OCI-LY7 (cell line): Measurements from ENCODE around the gene THEM5. TPM values are rescaled to one million over a fixed set of nuclear protein-coding genes. Genes with fewer than 3 reads are reported as not detected.

Source experiments
- BruUV-seq: library from RNA; stranded (reverse); fragments of 400-500 nt; replicated peaks from 2 replicates; lab custom pipeline; 2021; lab: Mats Ljungman, UMichigan
- CTCF ChIA-PET: fragments of 300-600 bp; sonication (Branson Sonifier 250); formaldehyde crosslinking; loops from one replicate; lab custom pipeline; 2022; ENCODE audit warnings: antibody characterized with exemption; ENCODE audit not compliant: unreplicated experiment; lab: Charles Lee
- POLR2A ChIA-PET: fragments of 300-600 bp; sonication (Branson Sonifier 250); formaldehyde crosslinking; loops from one replicate; lab custom pipeline; 2022; ENCODE audit warnings: antibody characterized with exemption; lab: Charles Lee
- DNase-seq: peaks from one replicate; pipeline ENCODE4 v3.0.0-alpha.2; 2015; ENCODE audit warnings: low spot score
- H2AFZ ChIP-seq: fragments of 200-600 bp; sonication (generic), shearing (Covaris generic); 2 replicates; pipeline ENCODE4 v1.6.1; 2014; ENCODE audit warnings: mild to moderate bottlenecking, antibody characterized with exemption, low read length, moderate library complexity
- H3K27ac ChIP-seq: fragments of 200-600 bp; sonication (generic); 2 replicates; pipeline ENCODE4 v1.5.1; 2014; ENCODE audit warnings: mixed run types, low read depth, mild to moderate bottlenecking, moderate library complexity, low read length, inconsistent platforms; ENCODE audit not compliant: poor library complexity, severe bottlenecking
- H3K36me3 ChIP-seq: fragments of 200-600 bp; sonication (generic); 2 replicates; pipeline ENCODE4 v1.6.1; 2014; ENCODE audit warnings: mild to moderate bottlenecking, antibody characterized with exemption, low read length, moderate library complexity, mixed read lengths; ENCODE audit not compliant: insufficient read depth
- H3K4me1 ChIP-seq: fragments of 200-600 bp; sonication (generic); 2 replicates; pipeline ENCODE4 v1.5.1; 2014; ENCODE audit warnings: mild to moderate bottlenecking, low read length; ENCODE audit not compliant: insufficient read depth, poor library complexity, severe bottlenecking
- H3K4me2 ChIP-seq: fragments of 200-600 bp; sonication (generic); 2 replicates; pipeline ENCODE4 v1.6.1; 2014; ENCODE audit warnings: mild to moderate bottlenecking, low read length
- H3K4me3 ChIP-seq: fragments of 200-600 bp; sonication (generic); 2 replicates; pipeline ENCODE4 v1.5.1; 2014; ENCODE audit warnings: mild to moderate bottlenecking, low read depth, low read length; ENCODE audit not compliant: poor library complexity, severe bottlenecking
- H3K79me2 ChIP-seq: fragments of 200-600 bp; sonication (generic); 2 replicates; pipeline ENCODE4 v1.6.1; 2016; ENCODE audit warnings: low read depth, mild to moderate bottlenecking, low read length, moderate library complexity, mixed read lengths; ENCODE audit not compliant: insufficient read depth
- H3K9me2 ChIP-seq: fragments of 200-600 bp; sonication (generic); 2 replicates; pipeline ENCODE4 v1.6.1; 2016; ENCODE audit warnings: mild to moderate bottlenecking, low read length, mixed read lengths; ENCODE audit not compliant: insufficient read depth
- H3K9me3 ChIP-seq: fragments of 200-600 bp; sonication (generic); 2 replicates; pipeline ENCODE4 v1.6.1; 2014; ENCODE audit warnings: mild to moderate bottlenecking, mixed run types, low read length, mixed read lengths
- H4K20me1 ChIP-seq: fragments of 200-600 bp; sonication (generic); 2 replicates; pipeline ENCODE4 v1.6.1; 2014; ENCODE audit warnings: mild to moderate bottlenecking, antibody characterized with exemption, low read length, moderate library complexity, mixed read lengths; ENCODE audit not compliant: insufficient read depth
- EZH2phosphoT487 ChIP-seq: fragments of 200-600 bp; sonication (generic); IDR thresholded peaks from 2 replicates; pipeline ENCODE4 v1.6.1; 2018; ENCODE audit warnings: low read depth, borderline replicate concordance, mild to moderate bottlenecking, mixed run types, antibody characterized with exemption, low read length, moderate library complexity, mixed read lengths
- intact Hi-C: fragments of 100-400 bp; cut with micrococcal nuclease; formaldehyde crosslinking; loops from one replicate; pipeline ENCODE4 v1.10.0; 2022; ENCODE audit not compliant: unreplicated experiment
- total RNA-seq, 2 experiments: library from RNA; depleted of rRNA in 1 of 2; stranded (reverse); fragments of >200 nt in 1 of 2; shearing (Covaris generic) in 1 of 2; gene quantifications; 2 replicates each; pipeline ENCODE4 v1.2.3, GENCODE V29; 2014 to 2022
- TF ChIP-seq, protein P1 (sequence below): fragments of 200-600 bp; sonication (generic); conservative IDR thresholded peaks from 2 replicates; pipeline ENCODE4 v1.5.1; 2014; ENCODE audit warnings: mild to moderate bottlenecking, antibody characterized with exemption, low read length, moderate library complexity, mixed read lengths

THEM5 gene
- total RNA-seq, 2 experiments from 2014 or later, result not detected

DNA sequence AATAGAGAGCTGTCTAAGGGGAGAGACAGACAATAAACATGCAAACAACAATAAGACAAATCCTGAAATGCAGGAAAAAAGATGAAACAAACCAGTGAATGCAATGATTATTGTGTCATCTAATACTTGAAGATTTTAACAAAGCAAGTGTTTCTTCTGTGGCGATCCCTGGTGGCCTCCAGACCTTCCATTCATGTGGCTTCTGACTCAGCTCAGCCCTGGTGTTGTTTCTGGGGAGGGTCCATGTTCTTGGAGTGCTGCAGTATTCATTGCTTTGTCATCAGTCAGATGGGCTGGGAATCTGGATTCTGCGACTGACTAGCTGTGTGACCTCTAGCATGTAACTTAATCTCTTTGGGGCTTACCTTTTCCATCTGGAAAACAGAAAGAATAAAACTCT is 12.4 kb downstream of the THEM5 start:
- H3K4me2 ChIP-seq, result no peak overlapping the region
- CTCF ChIA-PET, result no interaction called here
- no peak overlapping the region for H2AFZ ChIP-seq
- H3K79me2 ChIP-seq, result no peaks in the 10 kb centered on the region
- H3K9me3 ChIP-seq, result no peaks in the 10 kb centered on the region
- H4K20me1 ChIP-seq, result no peaks in the 10 kb centered on the region
- peaks cover 16% of the 10 kb centered on the region for H3K4me1 ChIP-seq
- H3K27ac ChIP-seq, result no peak overlapping the region
- POLR2A ChIA-PET, result no interaction called here
- DNase-seq, result no peak
- H3K4me3 ChIP-seq, result no peak overlapping the region
- BruUV-seq, result no TSS peak
- H3K9me2 ChIP-seq, result no peaks in the 10 kb centered on the region
- intact Hi-C loops, result no loop called here
- no peaks in the 10 kb centered on the region for H3K36me3 ChIP-seq
- no peak for TF ChIP-seq EZH2phosphoT487
- TF ChIP-seq, protein P1, sequence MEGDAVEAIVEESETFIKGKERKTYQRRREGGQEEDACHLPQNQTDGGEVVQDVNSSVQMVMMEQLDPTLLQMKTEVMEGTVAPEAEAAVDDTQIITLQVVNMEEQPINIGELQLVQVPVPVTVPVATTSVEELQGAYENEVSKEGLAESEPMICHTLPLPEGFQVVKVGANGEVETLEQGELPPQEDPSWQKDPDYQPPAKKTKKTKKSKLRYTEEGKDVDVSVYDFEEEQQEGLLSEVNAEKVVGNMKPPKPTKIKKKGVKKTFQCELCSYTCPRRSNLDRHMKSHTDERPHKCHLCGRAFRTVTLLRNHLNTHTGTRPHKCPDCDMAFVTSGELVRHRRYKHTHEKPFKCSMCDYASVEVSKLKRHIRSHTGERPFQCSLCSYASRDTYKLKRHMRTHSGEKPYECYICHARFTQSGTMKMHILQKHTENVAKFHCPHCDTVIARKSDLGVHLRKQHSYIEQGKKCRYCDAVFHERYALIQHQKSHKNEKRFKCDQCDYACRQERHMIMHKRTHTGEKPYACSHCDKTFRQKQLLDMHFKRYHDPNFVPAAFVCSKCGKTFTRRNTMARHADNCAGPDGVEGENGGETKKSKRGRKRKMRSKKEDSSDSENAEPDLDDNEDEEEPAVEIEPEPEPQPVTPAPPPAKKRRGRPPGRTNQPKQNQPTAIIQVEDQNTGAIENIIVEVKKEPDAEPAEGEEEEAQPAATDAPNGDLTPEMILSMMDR, result no peak

GRCh38 chr1:151840421-151840820 is 13.1 kb downstream of the THEM5 start:
- Histone ChIP-seq H3K4me1 (peaks cover 16% of the 10 kb centered on the region), H2AFZ (no peak overlapping the region), H3K79me2 (no peaks in the 10 kb centered on the region), H3K4me2 (no peak overlapping the region), H3K4me3 (no peak overlapping the region), H3K9me3 (no peaks in the 10 kb centered on the region), H4K20me1 (no peaks in the 10 kb centered on the region), H3K9me2 (no peaks in the 10 kb centered on the region), H3K36me3 (no peaks in the 10 kb centered on the region), H3K27ac (no peak overlapping the region)
- intact Hi-C loops, result no loop called here
- no peak for DNase-seq
- CTCF ChIA-PET, result interaction anchor here (0.6 kb wide), 1 partner anchor 237 kb away, joined by 3 read pairs; no protein-coding TSS in a partner anchor
- no TSS peak for BruUV-seq
- no peak for TF ChIP-seq EZH2phosphoT487
- TF ChIP-seq, protein P1, result no peak
- POLR2A ChIA-PET, result no interaction called here

- no peak within 1 kb of the TSS for H2AFZ ChIP-seq
- no peaks in the 10 kb centered on the region for H3K9me3 ChIP-seq
- no peaks in the 10 kb centered on the region for H4K20me1 ChIP-seq
- no peak within 1 kb of the TSS for H3K4me3 ChIP-seq
- DNase-seq, result no peak
- H3K4me2 ChIP-seq, result no peak within 1 kb of the TSS; the same call in 1 of the 2 replicates
- TF ChIP-seq EZH2phosphoT487, result no peak
- TF ChIP-seq, protein P1, result no peak
- intact Hi-C loops, result loop anchor here (5.0 kb wide), 1 partner anchor 122 kb away; the partner anchor contains the start of gene CELF3
- H3K36me3 ChIP-seq, result no peaks in the 10 kb centered on the region
- no TSS peak for BruUV-seq
- POLR2A ChIA-PET, result no interaction called here
- H3K4me1 ChIP-seq, result peaks cover 16% of the 10 kb centered on the region
- no peaks in the 10 kb centered on the region for H3K79me2 ChIP-seq
- CTCF ChIA-PET, result interaction anchor here (0.6 kb wide), 2 partner anchors 27 to 236 kb away, joined by 3 read pairs; no protein-coding TSS in a partner anchor
- H3K9me2 ChIP-seq, result no peaks in the 10 kb centered on the region
- H3K27ac ChIP-seq, result no peak within 1 kb of the TSS
These were observed 13.8 kb downstream of the THEM5 start, which contains the start of gene C2CD4D for GRCh38 chr1:151839457-151840403. Gene C2CD4D, minus strand, starts transcription at chr1:151839820. Its CDS starts 831 bp downstream, at chr1:151838989.
